ENCODE measurements around the gene EIF3J.

EIF3J gene

DNA sequence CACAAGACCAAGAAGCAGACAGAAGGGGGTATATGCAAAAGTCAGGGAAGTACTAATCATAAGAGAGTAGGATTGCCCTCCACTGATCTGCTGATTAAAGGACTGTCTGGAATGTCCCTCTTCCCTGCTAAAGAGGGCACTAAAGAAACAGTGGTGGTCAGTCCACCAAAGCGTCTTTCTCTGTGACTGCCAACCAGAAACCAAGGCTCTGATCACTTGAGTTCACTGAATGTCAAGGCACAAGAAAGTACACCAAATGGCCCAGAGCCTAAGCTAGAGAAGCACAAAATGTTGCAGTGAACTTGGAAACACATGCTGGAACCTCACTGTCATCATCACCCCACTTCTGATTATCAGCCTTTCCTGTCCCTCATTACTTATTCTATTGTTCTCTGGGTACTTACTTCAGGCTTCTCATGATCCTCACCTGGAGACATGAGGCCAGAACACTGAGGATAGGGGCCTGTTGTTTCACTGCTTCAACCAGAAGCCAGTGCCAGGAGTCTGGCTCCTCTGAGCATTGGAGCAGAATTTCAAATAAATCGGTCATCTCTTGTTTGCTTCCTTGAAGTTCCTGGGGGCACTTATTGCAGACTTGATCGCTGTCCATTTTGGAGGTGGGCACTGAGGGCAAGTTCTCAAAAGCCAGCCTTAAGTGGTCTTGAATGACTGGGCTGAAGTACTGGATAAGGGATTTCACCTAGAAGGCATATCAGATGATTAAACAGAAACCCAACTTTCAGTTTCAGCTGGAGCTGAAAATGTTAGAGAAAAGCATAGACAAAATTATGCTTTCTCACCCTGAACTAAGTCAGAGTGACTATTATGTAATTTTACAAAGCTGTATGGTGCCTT lies 58.9 kb downstream of the EIF3J start:
- DNase-seq, result no peak

DNA sequence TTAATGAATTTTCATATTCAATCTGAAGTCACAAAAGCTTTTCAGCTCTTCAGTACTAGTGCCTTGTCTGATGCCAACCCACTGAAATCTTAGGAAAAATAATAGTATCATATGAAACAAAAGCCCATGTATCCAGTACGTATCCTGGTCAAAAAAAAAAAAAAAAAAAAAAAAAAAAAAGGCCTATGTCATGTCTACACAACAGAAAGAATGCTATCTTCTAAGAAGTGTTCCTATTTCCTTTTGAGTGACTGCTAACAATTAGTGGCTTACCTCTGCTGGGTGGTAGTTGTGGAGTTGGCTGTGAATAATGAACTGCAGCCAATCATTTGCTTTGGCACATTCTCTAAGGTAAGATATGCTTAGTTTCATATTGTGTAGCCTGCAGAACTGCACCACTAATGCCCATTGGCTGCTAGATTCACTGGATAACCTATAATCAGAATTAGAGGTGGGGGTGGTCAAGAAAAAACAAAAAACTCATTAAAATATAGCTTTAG lies 59.6 kb downstream of the EIF3J start:
- DNase-seq, result no peak

DNA sequence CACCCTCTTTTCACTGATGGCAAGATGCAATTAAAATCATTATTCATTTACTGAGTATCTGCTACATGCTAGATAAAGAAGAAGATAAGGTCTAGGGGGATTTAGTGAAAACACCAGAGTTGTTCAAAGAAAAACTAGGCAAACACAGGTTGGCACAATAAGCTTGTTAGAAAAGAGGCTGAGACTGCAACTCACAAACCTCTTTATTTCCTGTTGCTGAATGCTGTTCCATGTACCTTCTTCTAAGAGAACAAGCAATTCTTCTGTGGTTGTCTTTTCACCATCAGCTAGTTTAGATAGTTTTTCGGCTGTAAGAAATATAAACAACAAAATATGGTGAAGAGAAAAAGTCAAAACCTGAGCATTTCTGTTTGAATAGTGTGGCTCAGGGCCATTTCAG lies 61.1 kb downstream of the EIF3J start:
- no peak for DNase-seq

DNA sequence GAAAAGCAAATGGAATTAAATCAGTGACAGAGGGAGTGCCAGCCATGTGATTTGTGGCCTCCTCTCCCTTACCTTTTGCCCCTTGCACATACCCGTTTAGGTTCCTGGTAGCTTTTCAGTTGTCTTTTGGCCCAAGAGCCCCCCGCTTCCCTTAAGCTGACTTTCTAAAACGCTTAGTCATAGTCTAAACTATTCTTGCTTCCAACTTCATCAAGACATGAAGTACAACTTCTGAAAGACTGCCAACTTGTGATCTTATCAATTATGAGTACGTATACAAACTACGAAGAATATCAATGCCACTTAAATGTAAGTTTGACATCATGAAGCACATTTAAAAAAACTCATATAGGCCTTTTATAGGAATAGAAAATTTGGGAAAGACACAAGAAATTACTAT lies 61.9 kb downstream of the EIF3J start:
- DNase-seq, result no peak

DNA sequence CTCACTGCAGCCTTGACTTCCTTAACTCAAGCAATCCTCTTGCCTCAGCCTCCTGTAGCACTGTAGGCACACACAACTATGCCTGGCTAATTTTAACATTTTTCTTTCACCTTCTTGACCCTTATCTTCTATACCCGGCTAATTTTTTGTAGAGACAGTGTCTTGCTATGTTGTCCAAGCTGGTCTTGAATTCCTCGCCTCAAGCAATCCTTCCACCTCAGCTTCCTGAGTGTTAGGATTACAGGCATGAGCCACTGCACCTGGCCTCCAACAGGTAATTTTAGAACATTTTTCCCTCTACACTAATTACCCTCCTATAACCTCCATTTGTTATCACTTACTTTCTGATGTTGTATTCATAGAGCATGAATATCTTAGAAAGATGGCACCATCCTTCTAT lies 66.2 kb downstream of the EIF3J start:
- no peak for DNase-seq

DNA sequence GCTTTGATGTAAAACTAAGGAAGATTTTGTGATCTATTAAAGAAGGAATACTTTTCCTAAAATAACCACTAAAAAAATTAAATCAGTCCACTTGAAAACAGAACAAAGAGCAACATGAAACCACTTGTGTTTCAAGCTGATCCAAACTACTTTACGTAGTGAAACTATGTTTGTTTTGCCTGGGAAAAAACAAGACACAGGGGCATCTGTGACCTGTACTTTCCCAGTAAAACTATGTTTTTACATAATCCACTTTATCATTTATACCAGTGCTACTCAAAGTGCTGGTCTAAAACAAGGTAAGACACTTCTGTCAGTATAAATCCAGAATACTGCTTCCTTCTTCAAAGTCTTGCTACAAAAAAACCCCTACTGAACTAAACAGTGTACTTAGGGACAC lies 69.8 kb downstream of the EIF3J start:
- DNase-seq, result no peak

All from activated CD4-positive, alpha-beta T cell treated with anti-CD3 and anti-CD28 coated beads, Interleukin-2, amount 50 U/mL, for 48 hours (primary cell).